COR-L47 (cell line): ENCODE data around the gene GJD2.

Source experiments
- DNase-seq: peaks from one replicate; lab custom pipeline; 2025; lab: John Stamatoyannopoulos, UW

The GJD2 gene

GRCh38 chr15:34754674-34755418, at the start of gene GJD2:
GJD2 (minus strand) TSS chr15:34754998; CDS start chr15:34754488, 510 bp downstream.
- DNase-seq: peak; percentile 46

- no peak for DNase-seq
Observed at GRCh38 chr15:34804113-34804512, 49.3 kb upstream of the GJD2 start.

- no peak for DNase-seq
Observed at GRCh38 chr15:34802803-34803750, 48.3 kb upstream of the GJD2 start.

- no peak for DNase-seq
Observed at GRCh38 chr15:34802371-34802770, 47.6 kb upstream of the GJD2 start.

- DNase-seq: peak; percentile 66
Observed at GRCh38 chr15:34799149-34800101, 44.6 kb upstream of the GJD2 start.

- DNase-seq: no peak
Observed at GRCh38 chr15:34796847-34797435, 42.1 kb upstream of the GJD2 start.

- no peak for DNase-seq
Observed at GRCh38 chr15:34795267-34796081, 40.7 kb upstream of the GJD2 start, which contains the start of gene ACTC1. ACTC1 (minus strand) TSS chr15:34795549; CDS start chr15:34794808, 741 bp downstream.

- DNase-seq: no peak
Observed at GRCh38 chr15:34794590-34795206, 39.9 kb upstream of the GJD2 start.

- DNase-seq: no peak
Observed at GRCh38 chr15:34793901-34794300, 39.1 kb upstream of the GJD2 start.

- no peak for DNase-seq
Observed at GRCh38 chr15:34793071-34793470, 38.3 kb upstream of the GJD2 start.

- DNase-seq: no peak
Observed at GRCh38 chr15:34791701-34792100, 36.9 kb upstream of the GJD2 start.

- DNase-seq: no peak
Observed at GRCh38 chr15:34790121-34790520, 35.3 kb upstream of the GJD2 start.

- no peak for DNase-seq
Observed at GRCh38 chr15:34789326-34789725, 34.5 kb upstream of the GJD2 start.

- DNase-seq: no peak
Observed at GRCh38 chr15:34786206-34786605, 31.4 kb upstream of the GJD2 start.

GRCh38 chr15:34783991-34784390, 29.2 kb upstream of the GJD2 start:
- DNase-seq: no peak

GRCh38 chr15:34783431-34783830, 28.6 kb upstream of the GJD2 start:
- no peak for DNase-seq

- DNase-seq: no peak
Observed at GRCh38 chr15:34782901-34783300, 28.1 kb upstream of the GJD2 start.

GRCh38 chr15:34780725-34781124, 25.9 kb upstream of the GJD2 start:
- DNase-seq: no peak

GRCh38 chr15:34776606-34777105, 21.9 kb upstream of the GJD2 start:
- no peak for DNase-seq

GRCh38 chr15:34773917-34774316, 19.1 kb upstream of the GJD2 start:
- no peak for DNase-seq
